GM10266 (cell line): ENCODE data around the gene BAG3.

ENCODE experiments used
- DNase-seq: peaks from one replicate; pipeline ENCODE4 v3.0.0; 2012; ENCODE audit errors: extremely low spot score
- CTCF ChIP-seq: IDR thresholded peaks from 2 replicates; pipeline ENCODE4 v1.5.1; 2012; ENCODE audit warnings: mild to moderate bottlenecking, low read depth; ENCODE audit not compliant: control insufficient read depth, insufficient read depth; ENCODE audit errors: missing control alignments

BAG3 gene

GRCh38 chr10:119625570-119626280 is 25.5 kb upstream of the BAG3 start:
- no peak for TF ChIP-seq CTCF
- no peak for DNase-seq

- DNase-seq = no peak
- TF ChIP-seq CTCF = no peak
Measured at GRCh38 chr10:119630300-119630699, 20.9 kb upstream of the BAG3 start.

- DNase-seq = no peak
- no peak for TF ChIP-seq CTCF
Measured at GRCh38 chr10:119633538-119634218, 17.5 kb upstream of the BAG3 start.

GRCh38 chr10:119634219-119634544 is 17.0 kb upstream of the BAG3 start:
- DNase-seq = no peak
- no peak for TF ChIP-seq CTCF

GRCh38 chr10:119637631-119638030 is 13.5 kb upstream of the BAG3 start:
- no peak for TF ChIP-seq CTCF
- DNase-seq = no peak

GRCh38 chr10:119638982-119639381 is 12.2 kb upstream of the BAG3 start:
- no peak for TF ChIP-seq CTCF
- no peak for DNase-seq

- no peak for TF ChIP-seq CTCF
Measured at GRCh38 chr10:119640384-119640783, 10.8 kb upstream of the BAG3 start.

More at GRCh38 chr10:119640384-119640783, 10.8 kb upstream of the BAG3 start:
- no peak for DNase-seq
